ENCODE results near the gene PLXNB3. TPM values are rescaled to one million over a fixed set of nuclear protein-coding genes. Genes with fewer than 3 reads are reported as not detected.

The PLXNB3 gene
- total and polyA plus RNA-seq, 12 donors: 1.1 to 119 (median 41.4) TPM

DNA sequence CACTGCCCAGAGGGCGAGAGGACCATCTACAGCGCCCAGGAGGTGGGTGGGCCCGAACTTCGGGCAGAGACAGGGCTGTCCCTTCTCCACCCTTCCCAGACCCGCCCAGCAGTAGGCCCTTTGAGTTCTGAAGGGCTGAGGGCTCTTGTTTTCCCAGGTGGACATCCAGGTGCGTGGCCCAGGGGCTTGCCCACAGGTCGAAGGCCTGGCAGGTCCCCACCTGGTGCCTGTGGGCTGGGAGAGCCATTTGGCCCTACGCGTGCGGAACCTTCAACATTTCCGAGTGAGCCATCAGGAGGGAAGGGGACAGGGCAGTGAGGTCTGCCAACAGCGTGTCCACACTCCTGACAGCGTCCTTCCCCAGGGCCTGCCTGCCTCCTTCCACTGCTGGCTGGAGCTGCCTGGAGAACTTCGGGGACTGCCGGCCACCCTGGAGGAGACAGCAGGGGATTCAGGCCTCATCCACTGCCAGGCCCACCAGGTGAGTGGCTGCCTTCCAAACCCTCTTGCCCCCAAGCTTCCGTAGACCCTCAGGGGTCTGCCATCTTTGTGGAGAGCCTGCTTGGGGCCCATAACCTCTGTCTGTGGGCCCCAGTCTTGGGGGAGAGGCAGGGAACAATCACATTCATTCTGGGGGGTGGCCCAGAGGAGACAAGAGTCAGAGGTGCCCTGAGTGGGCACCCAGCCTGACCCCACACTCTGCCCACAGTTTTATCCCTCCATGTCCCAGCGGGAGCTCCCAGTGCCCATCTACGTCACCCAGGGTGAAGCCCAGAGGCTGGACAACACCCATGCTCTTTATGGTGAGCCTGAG lies 6.8 kb downstream of the PLXNB3 start:
- H3K36me3 ChIP-seq (replicated peaks in 1 of 2): peaks cover 0 to 16% of the 10 kb centered on the region in 2 donors
- DNase-seq: peak in 1 of 7 donors; percentile 10

DNA sequence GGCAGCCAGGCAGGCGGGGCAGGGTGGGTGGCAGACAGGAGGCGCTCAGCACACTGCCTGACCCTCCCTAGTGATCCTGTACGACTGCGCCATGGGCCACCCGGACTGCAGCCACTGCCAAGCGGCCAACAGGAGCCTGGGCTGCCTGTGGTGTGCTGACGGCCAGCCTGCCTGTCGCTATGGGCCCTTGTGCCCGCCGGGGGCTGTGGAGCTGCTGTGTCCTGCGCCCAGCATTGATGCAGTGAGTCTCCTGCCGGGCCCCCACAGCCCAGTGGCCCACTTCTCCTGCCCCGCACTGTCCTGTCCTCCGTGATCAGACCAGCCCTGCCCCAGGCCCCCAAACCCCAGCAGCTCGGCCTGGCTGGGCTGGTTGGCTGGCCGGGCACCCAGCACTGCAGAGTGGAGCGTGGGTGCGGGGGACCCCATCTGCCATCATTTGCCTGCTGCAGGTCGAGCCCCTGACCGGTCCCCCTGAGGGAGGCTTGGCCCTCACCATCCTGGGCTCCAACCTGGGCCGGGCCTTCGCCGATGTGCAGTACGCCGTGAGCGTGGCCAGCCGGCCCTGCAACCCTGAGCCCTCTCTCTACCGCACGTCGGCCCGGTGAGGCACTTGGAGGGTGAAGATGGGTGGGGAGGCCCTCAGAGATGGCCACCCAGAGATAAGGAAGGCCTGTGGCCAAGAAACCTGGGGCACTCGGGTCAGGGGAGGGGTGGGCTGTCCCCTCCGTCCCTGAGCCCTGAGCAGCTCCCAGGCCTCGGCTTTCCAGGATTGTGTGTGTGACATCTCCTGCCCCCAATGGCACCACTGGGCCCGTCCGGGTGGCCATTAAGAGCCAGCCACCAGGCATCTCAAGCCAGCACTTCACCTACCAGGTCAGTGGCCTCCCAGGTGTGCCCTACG lies 7.6 kb downstream of the PLXNB3 start:
- TF ChIP-seq, protein P1, sequence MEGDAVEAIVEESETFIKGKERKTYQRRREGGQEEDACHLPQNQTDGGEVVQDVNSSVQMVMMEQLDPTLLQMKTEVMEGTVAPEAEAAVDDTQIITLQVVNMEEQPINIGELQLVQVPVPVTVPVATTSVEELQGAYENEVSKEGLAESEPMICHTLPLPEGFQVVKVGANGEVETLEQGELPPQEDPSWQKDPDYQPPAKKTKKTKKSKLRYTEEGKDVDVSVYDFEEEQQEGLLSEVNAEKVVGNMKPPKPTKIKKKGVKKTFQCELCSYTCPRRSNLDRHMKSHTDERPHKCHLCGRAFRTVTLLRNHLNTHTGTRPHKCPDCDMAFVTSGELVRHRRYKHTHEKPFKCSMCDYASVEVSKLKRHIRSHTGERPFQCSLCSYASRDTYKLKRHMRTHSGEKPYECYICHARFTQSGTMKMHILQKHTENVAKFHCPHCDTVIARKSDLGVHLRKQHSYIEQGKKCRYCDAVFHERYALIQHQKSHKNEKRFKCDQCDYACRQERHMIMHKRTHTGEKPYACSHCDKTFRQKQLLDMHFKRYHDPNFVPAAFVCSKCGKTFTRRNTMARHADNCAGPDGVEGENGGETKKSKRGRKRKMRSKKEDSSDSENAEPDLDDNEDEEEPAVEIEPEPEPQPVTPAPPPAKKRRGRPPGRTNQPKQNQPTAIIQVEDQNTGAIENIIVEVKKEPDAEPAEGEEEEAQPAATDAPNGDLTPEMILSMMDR (IDR thresholded peaks at IDR 0.05): no peak
- no peak for TF ChIP-seq POLR2A (IDR thresholded peaks at IDR 0.05)
- intact Hi-C loops (cut with DNase I): no loop called here
- H3K9me3 ChIP-seq (replicated peaks in 1 of 3): no peaks in the 10 kb centered on the region
- peaks cover 0 to 16% of the 10 kb centered on the region in 2 donors for H3K36me3 ChIP-seq (replicated peaks in 1 of 2)
- no peak overlapping the region for H3K27ac ChIP-seq
- no peaks in the 10 kb centered on the region for H3K27me3 ChIP-seq
- DNase-seq: no peak
- no peak overlapping the region for H3K4me3 ChIP-seq
- whole genome bisulfite sequencing, 4 donors: 85 to 95% (median 90%) methylated on average over 3 to 37 of the region's 37 CpGs; no CpG with 5 or more reads in 1 of the 4 donors
- no peaks in the 10 kb centered on the region for H3K4me1 ChIP-seq (replicated peaks in 1 of 2)

More for the DNA sequence above, 6.8 kb downstream of the PLXNB3 start:
- 79 to 90% (median 87%) methylated on average over 8 to 18 of the region's 18 CpGs; no CpG with 5 or more reads in 1 of the 4 donors for WGBS, 4 donors
- Histone ChIP-seq H3K4me3 (no peak overlapping the region), H3K4me1 (replicated peaks in 1 of 2) (peaks cover 0 to 4% of the 10 kb centered on the region in 2 donors), H3K9me3 (replicated peaks in 1 of 3) (no peaks in the 10 kb centered on the region), H3K27ac (no peak overlapping the region), H3K27me3 (no peaks in the 10 kb centered on the region)
- no peak for TF ChIP-seq POLR2A (IDR thresholded peaks at IDR 0.05)
- intact Hi-C loops (cut with DNase I): no loop called here

DNA sequence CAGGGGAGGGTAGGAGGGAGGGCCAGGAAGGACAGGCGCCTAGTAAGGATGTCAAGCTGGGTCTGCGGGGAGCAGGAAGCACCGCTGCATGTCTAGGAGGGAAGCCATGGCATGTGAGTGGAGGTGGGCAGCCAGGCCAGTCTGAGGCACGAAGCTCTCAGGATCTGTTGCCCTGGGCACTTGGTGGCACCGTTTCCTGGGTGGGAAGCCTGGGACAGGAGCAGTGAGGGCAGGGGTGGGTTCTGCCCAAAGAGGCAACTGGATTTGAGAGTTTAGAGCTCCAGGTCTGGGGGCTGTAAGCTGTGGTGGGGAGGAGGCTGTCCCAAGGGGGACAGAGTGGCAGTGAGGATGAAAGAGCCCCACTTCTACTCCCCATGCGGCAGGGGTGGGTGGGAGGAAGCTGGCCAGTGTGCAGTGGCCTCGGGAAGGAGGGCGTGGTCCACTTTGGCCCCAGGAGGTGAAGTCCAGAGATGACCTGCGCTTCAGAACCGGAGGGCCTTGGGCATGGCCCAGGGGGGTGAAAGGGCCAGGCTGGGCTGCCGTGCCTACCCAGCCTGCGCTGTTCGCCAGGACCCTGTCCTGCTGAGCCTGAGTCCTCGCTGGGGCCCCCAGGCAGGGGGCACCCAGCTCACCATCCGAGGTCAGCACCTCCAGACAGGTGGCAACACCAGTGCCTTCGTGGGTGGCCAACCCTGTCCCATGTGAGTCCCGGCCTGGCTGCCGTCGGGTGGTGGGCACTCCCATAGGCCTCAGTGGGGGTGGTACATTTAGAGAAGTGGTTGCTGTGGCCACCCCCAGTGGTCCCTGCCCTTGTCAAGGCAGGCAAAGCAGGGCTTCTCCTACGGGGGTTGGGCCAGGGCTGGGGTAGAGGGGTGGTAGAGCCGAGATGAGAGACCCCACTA lies 8.5 kb downstream of the PLXNB3 start:
- Histone ChIP-seq H3K9me3 (replicated peaks in 1 of 3) (no peaks in the 10 kb centered on the region), H3K4me1 (replicated peaks in 1 of 2) (no peaks in the 10 kb centered on the region), H3K27me3 (no peaks in the 10 kb centered on the region), H3K36me3 (replicated peaks in 1 of 2) (peaks cover 0 to 16% of the 10 kb centered on the region in 2 donors), H3K27ac (no peak overlapping the region), H3K4me3 (no peak overlapping the region)
- DNase-seq: no peak
- intact Hi-C loops (cut with DNase I): no loop called here
- no peak for TF ChIP-seq POLR2A (IDR thresholded peaks at IDR 0.05)
- TF ChIP-seq, protein P1 (IDR thresholded peaks at IDR 0.05): no peak
- WGBS, 4 donors: 77 to 88% (median 82%) methylated on average over 2 to 21 of the region's 21 CpGs

DNA sequence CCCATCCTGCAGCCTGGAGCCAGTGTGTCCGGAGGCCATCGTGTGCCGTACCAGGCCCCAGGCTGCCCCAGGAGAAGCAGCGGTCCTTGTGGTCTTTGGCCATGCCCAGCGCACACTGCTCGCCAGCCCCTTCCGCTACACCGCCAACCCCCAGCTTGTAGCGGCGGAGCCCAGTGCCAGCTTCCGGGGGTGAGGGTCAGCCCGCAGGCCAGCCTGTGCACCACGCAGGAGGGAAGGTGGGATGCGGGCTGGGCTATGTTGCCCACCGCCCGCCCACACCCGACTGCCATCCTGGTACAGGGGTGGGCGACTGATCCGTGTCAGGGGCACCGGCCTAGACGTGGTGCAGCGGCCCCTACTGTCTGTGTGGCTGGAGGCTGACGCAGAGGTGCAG lies 9.2 kb downstream of the PLXNB3 start:
- no peak overlapping the region for H3K27ac ChIP-seq

More for the DNA sequence above, 9.2 kb downstream of the PLXNB3 start:
- Histone ChIP-seq H3K4me3 (no peak overlapping the region), H3K27me3 (no peaks in the 10 kb centered on the region), H3K9me3 (replicated peaks in 1 of 3) (no peaks in the 10 kb centered on the region), H3K36me3 (replicated peaks in 1 of 2) (peaks cover 0 to 16% of the 10 kb centered on the region in 2 donors), H3K4me1 (replicated peaks in 1 of 2) (no peaks in the 10 kb centered on the region)
- no peak for DNase-seq
- TF ChIP-seq, protein P1 (IDR thresholded peaks at IDR 0.05): no peak
- TF ChIP-seq POLR2A (IDR thresholded peaks at IDR 0.05): no peak
- intact Hi-C loops (cut with DNase I): no loop called here
- 92 to 100% (median 96%) methylated on average over 2 to 23 of the region's 23 CpGs; no CpG with 5 or more reads in 1 of the 4 donors for WGBS, 4 donors

Measured in adrenal gland (tissue), 12 donors.